Measurements from ENCODE around the gene COL5A2.
A peak's percentile ranks its signal among the peaks of the same experiment; 100 is the strongest.

Gene COL5A2

GRCh38 chr2:189016311-189016861, 163.2 kb downstream of the COL5A2 start:
- H3K27ac ChIP-seq (ENCODE audit: low read depth, low read length), result no peak overlapping the region
- H3K4me1 ChIP-seq (ENCODE audit: control insufficient read depth, insufficient read depth, low read length), result peaks cover 8% of the 10 kb centered on the region

GRCh38 chr2:189015359-189015758, 164.2 kb downstream of the COL5A2 start:
- no peaks in the 10 kb centered on the region for H3K27me3 ChIP-seq (ENCODE audit: control insufficient read depth, insufficient read depth, low read length)
- H3K27ac ChIP-seq (ENCODE audit: low read depth, low read length), result peak overlapping the region; percentile 32
- H3K4me3 ChIP-seq (ENCODE audit: low read length), result no peak overlapping the region
- H3K4me1 ChIP-seq (ENCODE audit: control insufficient read depth, insufficient read depth, low read length), result peaks cover 10% of the 10 kb centered on the region
- no peak overlapping the region for H3K9ac ChIP-seq (ENCODE audit: low read length)
- H3K36me3 ChIP-seq (ENCODE audit: control insufficient read depth, insufficient read depth, low read length), result peaks cover 6% of the 10 kb centered on the region

More at GRCh38 chr2:189016311-189016861, 163.2 kb downstream of the COL5A2 start:
- H3K36me3 ChIP-seq (ENCODE audit: control insufficient read depth, insufficient read depth, low read length), result peaks cover 2% of the 10 kb centered on the region
- H3K27me3 ChIP-seq (ENCODE audit: control insufficient read depth, insufficient read depth, low read length), result no peaks in the 10 kb centered on the region
- H3K9ac ChIP-seq (ENCODE audit: low read length), result no peak overlapping the region
- H3K4me3 ChIP-seq (ENCODE audit: low read length), result no peak overlapping the region

DNA sequence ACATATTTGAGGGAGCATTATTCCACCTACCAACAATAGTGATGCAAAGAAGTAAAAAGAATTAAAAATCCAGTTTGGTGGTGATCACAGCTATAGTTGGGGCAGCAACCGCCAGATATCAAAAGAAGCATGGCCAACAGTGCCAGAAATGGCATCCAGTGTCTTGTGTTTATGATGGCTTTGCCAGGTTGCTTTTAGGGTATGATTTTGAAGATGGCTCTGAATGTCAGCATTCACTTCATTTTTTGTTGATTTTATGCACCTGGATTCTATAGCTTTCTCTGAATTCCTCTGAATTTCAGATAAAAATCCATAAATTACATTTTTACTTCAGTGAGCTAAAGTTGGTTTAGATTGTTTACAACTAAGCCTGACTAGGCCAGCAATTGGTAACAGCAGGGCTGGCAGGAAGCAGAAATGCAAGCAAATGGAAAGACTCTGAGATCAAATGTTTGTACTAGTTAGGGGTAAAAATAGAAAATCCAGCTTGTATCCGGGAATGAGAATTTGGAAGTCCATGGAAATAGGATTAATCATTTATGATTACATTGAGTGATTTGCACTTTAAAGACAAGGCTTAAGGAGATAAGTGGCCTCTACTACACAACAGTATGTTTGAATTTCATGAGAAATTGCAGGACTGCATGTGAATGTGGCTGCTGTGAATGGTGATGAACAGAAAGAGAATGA, 165.0 kb downstream of the COL5A2 start:
- H3K4me3 ChIP-seq (ENCODE audit: low read length), result no peak overlapping the region
- H3K4me1 ChIP-seq (ENCODE audit: control insufficient read depth, insufficient read depth, low read length), result peaks cover 12% of the 10 kb centered on the region
- H3K36me3 ChIP-seq (ENCODE audit: control insufficient read depth, insufficient read depth, low read length), result peaks cover 6% of the 10 kb centered on the region
- no peak overlapping the region for H3K9ac ChIP-seq (ENCODE audit: low read length)
- H3K27ac ChIP-seq (ENCODE audit: low read depth, low read length), result peak overlapping the region; percentile 40
- no peaks in the 10 kb centered on the region for H3K27me3 ChIP-seq (ENCODE audit: control insufficient read depth, insufficient read depth, low read length)

- peak overlapping the region; percentile 40 for H3K27ac ChIP-seq (ENCODE audit: low read depth, low read length)
Measured at GRCh38 chr2:189013671-189014448, 165.7 kb downstream of the COL5A2 start.

GRCh38 chr2:189013031-189013430, 166.5 kb downstream of the COL5A2 start:
- Histone ChIP-seq H3K4me3 (ENCODE audit: low read length) (no peak overlapping the region), H3K27ac (ENCODE audit: low read depth, low read length) (no peak overlapping the region), H3K36me3 (ENCODE audit: control insufficient read depth, insufficient read depth, low read length) (peaks cover 8% of the 10 kb centered on the region), H3K9ac (ENCODE audit: low read length) (no peak overlapping the region), H3K4me1 (ENCODE audit: control insufficient read depth, insufficient read depth, low read length) (peaks cover 12% of the 10 kb centered on the region), H3K27me3 (ENCODE audit: control insufficient read depth, insufficient read depth, low read length) (no peaks in the 10 kb centered on the region)

More at GRCh38 chr2:189013671-189014448, 165.7 kb downstream of the COL5A2 start:
- H3K36me3 ChIP-seq (ENCODE audit: control insufficient read depth, insufficient read depth, low read length), result peaks cover 6% of the 10 kb centered on the region
- H3K9ac ChIP-seq (ENCODE audit: low read length), result no peak overlapping the region
- peaks cover 12% of the 10 kb centered on the region for H3K4me1 ChIP-seq (ENCODE audit: control insufficient read depth, insufficient read depth, low read length)
- no peaks in the 10 kb centered on the region for H3K27me3 ChIP-seq (ENCODE audit: control insufficient read depth, insufficient read depth, low read length)
- H3K4me3 ChIP-seq (ENCODE audit: low read length), result no peak overlapping the region

DNA sequence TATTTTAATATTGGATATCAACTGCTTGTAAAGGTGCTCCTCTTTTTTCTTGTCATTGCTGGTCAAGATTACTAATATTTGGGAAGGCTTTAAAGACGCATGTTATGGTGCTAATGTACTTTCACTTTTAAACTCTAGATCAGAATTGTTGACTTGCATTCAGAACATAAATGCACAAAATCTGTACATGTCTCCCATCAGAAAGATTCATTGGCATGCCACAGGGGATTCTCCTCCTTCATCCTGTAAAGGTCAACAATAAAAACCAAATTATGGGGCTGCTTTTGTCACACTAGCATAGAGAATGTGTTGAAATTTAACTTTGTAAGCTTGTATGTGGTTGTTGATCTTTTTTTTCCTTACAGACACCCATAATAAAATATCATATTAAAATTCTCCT, 167.2 kb downstream of the COL5A2 start:
- Histone ChIP-seq H3K4me3 (ENCODE audit: low read length) (no peak overlapping the region), H3K27ac (ENCODE audit: low read depth, low read length) (no peak overlapping the region), H3K27me3 (ENCODE audit: control insufficient read depth, insufficient read depth, low read length) (no peaks in the 10 kb centered on the region), H3K36me3 (ENCODE audit: control insufficient read depth, insufficient read depth, low read length) (peaks cover 10% of the 10 kb centered on the region), H3K9ac (ENCODE audit: low read length) (no peak overlapping the region), H3K4me1 (ENCODE audit: control insufficient read depth, insufficient read depth, low read length) (peaks cover 12% of the 10 kb centered on the region)

GRCh38 chr2:189010536-189010935, 169.0 kb downstream of the COL5A2 start:
- H3K27ac ChIP-seq (ENCODE audit: low read depth, low read length), result no peak overlapping the region
- H3K36me3 ChIP-seq (ENCODE audit: control insufficient read depth, insufficient read depth, low read length), result peaks cover 16% of the 10 kb centered on the region
- H3K27me3 ChIP-seq (ENCODE audit: control insufficient read depth, insufficient read depth, low read length), result no peaks in the 10 kb centered on the region
- no peak overlapping the region for H3K9ac ChIP-seq (ENCODE audit: low read length)
- peaks cover 12% of the 10 kb centered on the region for H3K4me1 ChIP-seq (ENCODE audit: control insufficient read depth, insufficient read depth, low read length)
- H3K4me3 ChIP-seq (ENCODE audit: low read length), result no peak overlapping the region

- Histone ChIP-seq H3K27me3 (ENCODE audit: control insufficient read depth, insufficient read depth, low read length) (no peaks in the 10 kb centered on the region), H3K4me1 (ENCODE audit: control insufficient read depth, insufficient read depth, low read length) (peaks cover 4% of the 10 kb centered on the region), H3K27ac (ENCODE audit: low read depth, low read length) (no peak overlapping the region), H3K4me3 (ENCODE audit: low read length) (no peak overlapping the region), H3K36me3 (ENCODE audit: control insufficient read depth, insufficient read depth, low read length) (peaks cover 16% of the 10 kb centered on the region), H3K9ac (ENCODE audit: low read length) (no peak overlapping the region)
Measured at GRCh38 chr2:189008555-189009262, 170.9 kb downstream of the COL5A2 start.

- Histone ChIP-seq H3K9ac (ENCODE audit: low read length) (no peak overlapping the region), H3K27me3 (ENCODE audit: control insufficient read depth, insufficient read depth, low read length) (no peaks in the 10 kb centered on the region), H3K4me3 (ENCODE audit: low read length) (no peak overlapping the region), H3K4me1 (ENCODE audit: control insufficient read depth, insufficient read depth, low read length) (peaks cover 3% of the 10 kb centered on the region), H3K27ac (ENCODE audit: low read depth, low read length) (no peak overlapping the region), H3K36me3 (ENCODE audit: control insufficient read depth, insufficient read depth, low read length) (peaks cover 15% of the 10 kb centered on the region)
Measured at GRCh38 chr2:189002079-189002478, 177.5 kb downstream of the COL5A2 start.

DNA sequence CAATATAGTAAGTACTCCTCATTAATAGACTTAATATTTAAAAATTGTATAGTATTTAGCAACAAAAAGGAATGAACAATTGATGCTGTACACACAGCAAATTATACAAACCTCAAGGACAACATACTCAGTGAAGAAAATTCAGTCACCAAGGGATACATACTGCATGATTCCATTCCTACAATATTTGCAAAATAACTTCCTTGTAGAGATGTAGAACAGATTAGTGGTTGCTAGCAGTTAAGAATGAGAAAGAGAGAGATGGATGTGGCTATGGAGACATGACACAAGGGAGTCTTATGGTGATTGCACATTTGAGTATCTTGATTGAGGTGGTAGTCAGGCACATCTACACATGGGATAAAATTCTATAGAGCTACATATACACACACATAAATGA, 179.3 kb downstream of the COL5A2 start:
- peaks cover 3% of the 10 kb centered on the region for H3K4me1 ChIP-seq (ENCODE audit: control insufficient read depth, insufficient read depth, low read length)
- no peak overlapping the region for H3K9ac ChIP-seq (ENCODE audit: low read length)
- H3K27ac ChIP-seq (ENCODE audit: low read depth, low read length), result no peak overlapping the region
- no peak overlapping the region for H3K4me3 ChIP-seq (ENCODE audit: low read length)
- H3K27me3 ChIP-seq (ENCODE audit: control insufficient read depth, insufficient read depth, low read length), result no peaks in the 10 kb centered on the region
- H3K36me3 ChIP-seq (ENCODE audit: control insufficient read depth, insufficient read depth, low read length), result peaks cover 9% of the 10 kb centered on the region

DNA sequence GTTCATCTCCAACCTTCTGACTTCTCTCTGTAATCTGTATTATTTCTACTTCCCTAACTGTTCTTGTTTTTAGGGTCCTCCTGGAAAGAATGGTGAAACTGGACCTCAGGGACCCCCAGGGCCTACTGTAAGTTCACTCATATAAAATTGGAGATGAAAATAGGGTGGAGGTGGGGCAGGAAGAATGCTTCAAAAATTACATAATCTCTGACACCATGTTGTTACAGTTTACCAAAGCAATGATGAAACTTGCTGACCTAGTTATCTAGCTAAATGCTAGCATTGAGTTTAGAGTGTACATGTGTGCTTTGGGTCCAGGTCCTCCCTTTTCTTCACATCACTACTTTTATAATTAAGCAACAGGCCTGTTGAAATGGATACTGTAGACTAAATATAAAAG, 182.3 kb downstream of the COL5A2 start:
- Histone ChIP-seq H3K4me3 (ENCODE audit: low read length) (no peak overlapping the region), H3K27me3 (ENCODE audit: control insufficient read depth, insufficient read depth, low read length) (no peaks in the 10 kb centered on the region), H3K36me3 (ENCODE audit: control insufficient read depth, insufficient read depth, low read length) (peaks cover 11% of the 10 kb centered on the region), H3K9ac (ENCODE audit: low read length) (no peak overlapping the region), H3K27ac (ENCODE audit: low read depth, low read length) (peak overlapping the region; percentile 8), H3K4me1 (ENCODE audit: control insufficient read depth, insufficient read depth, low read length) (no peaks in the 10 kb centered on the region)

GRCh38 chr2:188993247-188993646, 186.3 kb downstream of the COL5A2 start:
- no peak overlapping the region for H3K9ac ChIP-seq (ENCODE audit: low read length)
- H3K36me3 ChIP-seq (ENCODE audit: control insufficient read depth, insufficient read depth, low read length), result peaks cover 5% of the 10 kb centered on the region
- H3K27ac ChIP-seq (ENCODE audit: low read depth, low read length), result no peak overlapping the region
- no peaks in the 10 kb centered on the region for H3K4me1 ChIP-seq (ENCODE audit: control insufficient read depth, insufficient read depth, low read length)
- no peak overlapping the region for H3K4me3 ChIP-seq (ENCODE audit: low read length)
- no peaks in the 10 kb centered on the region for H3K27me3 ChIP-seq (ENCODE audit: control insufficient read depth, insufficient read depth, low read length)
